ENCODE measurements around the gene LGALSL.
"Not testable (repeated sequence)": the region's sequence is repeated elsewhere in the genome, so short reads cannot be mapped to it uniquely, and the experiment has no call there.

The LGALSL gene

DNA sequence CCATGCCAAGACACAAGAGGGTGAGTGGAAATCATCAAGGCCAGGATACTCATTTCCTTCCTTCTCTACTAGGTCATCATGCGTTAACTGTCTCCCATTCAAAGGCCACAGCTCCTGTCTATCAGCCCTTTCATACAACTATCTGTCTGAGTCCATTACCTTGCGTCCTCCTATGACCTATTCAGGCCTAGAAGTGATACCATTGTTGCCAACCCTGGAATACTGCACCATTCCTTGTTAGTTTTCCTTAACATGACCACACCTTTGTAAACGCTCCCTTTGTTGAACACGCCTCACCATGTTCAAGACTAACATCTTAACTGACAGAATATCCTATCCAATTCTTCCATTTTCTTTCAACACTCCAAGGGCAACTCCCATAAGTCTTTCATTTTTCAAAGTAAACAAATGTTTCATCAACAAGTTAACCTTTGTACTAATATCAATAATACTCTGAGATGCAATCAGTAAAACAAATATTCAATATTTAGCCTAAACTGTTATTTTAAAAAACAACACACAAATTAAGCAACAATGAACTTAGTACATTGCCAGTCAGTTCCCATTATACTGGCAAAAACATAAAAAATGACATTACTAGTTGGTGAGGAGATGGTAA is 19.8 kb upstream of the LGALSL start:
- no peak for DNase-seq (ENCODE audit: low read depth)
- TF ChIP-seq, protein P1, sequence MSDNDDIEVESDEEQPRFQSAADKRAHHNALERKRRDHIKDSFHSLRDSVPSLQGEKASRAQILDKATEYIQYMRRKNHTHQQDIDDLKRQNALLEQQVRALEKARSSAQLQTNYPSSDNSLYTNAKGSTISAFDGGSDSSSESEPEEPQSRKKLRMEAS (IDR thresholded peaks at IDR 0.05; ENCODE audit: low read depth, low read length) = no peak
- TF ChIP-seq, protein P2, sequence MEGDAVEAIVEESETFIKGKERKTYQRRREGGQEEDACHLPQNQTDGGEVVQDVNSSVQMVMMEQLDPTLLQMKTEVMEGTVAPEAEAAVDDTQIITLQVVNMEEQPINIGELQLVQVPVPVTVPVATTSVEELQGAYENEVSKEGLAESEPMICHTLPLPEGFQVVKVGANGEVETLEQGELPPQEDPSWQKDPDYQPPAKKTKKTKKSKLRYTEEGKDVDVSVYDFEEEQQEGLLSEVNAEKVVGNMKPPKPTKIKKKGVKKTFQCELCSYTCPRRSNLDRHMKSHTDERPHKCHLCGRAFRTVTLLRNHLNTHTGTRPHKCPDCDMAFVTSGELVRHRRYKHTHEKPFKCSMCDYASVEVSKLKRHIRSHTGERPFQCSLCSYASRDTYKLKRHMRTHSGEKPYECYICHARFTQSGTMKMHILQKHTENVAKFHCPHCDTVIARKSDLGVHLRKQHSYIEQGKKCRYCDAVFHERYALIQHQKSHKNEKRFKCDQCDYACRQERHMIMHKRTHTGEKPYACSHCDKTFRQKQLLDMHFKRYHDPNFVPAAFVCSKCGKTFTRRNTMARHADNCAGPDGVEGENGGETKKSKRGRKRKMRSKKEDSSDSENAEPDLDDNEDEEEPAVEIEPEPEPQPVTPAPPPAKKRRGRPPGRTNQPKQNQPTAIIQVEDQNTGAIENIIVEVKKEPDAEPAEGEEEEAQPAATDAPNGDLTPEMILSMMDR (IDR thresholded peaks at IDR 0.05; ENCODE audit: low read depth, low read length) = no peak
- TF ChIP-seq MYC (IDR thresholded peaks at IDR 0.05; ENCODE audit: low read depth, low read length) (no peak), POLR2A (IDR thresholded peaks at IDR 0.05; ENCODE audit: extremely low read depth, insufficient read length) (no peak)
- no peak overlapping the region for H3K4me3 ChIP-seq (ENCODE audit: low read depth, low read length)

- DNase-seq (ENCODE audit: low read depth) = no peak
- TF ChIP-seq, protein P1 (IDR thresholded peaks at IDR 0.05; ENCODE audit: low read depth, low read length) = no peak
- TF ChIP-seq, protein P2 (IDR thresholded peaks at IDR 0.05; ENCODE audit: low read depth, low read length) = no peak
- no peak for TF ChIP-seq POLR2A (IDR thresholded peaks at IDR 0.05; ENCODE audit: extremely low read depth, insufficient read length)
- TF ChIP-seq MYC (IDR thresholded peaks at IDR 0.05; ENCODE audit: low read depth, low read length) = no peak
- H3K4me3 ChIP-seq (ENCODE audit: low read depth, low read length) = no peak overlapping the region
Observed at GRCh38 chr2:64437883-64438282, 16.1 kb upstream of the LGALSL start.

DNA sequence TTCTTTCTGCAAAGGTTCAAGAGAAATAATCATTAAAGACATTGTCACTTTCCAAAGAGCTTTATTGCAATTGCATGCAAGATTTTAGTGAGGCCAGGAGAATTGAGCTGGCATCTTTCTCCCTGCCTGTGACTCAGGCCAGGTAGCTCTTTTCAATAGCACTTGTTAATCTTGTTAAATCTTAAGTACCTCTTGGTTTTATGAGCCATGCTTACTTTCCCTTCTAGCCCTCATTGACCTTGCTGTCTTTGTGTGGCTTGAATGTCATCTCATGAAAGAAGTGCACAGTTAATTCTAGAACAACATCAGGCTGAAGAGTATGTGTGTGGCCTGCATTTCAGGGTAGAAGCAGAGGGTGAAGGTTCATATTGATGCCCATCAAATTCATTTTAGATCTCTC is 14.8 kb upstream of the LGALSL start:
- no peak for DNase-seq (ENCODE audit: low read depth)
- no peak overlapping the region for H3K4me3 ChIP-seq (ENCODE audit: low read depth, low read length)
- TF ChIP-seq POLR2A (IDR thresholded peaks at IDR 0.05; ENCODE audit: extremely low read depth, insufficient read length) = no peak
- TF ChIP-seq, protein P1 (IDR thresholded peaks at IDR 0.05; ENCODE audit: low read depth, low read length) = no peak
- TF ChIP-seq MYC (IDR thresholded peaks at IDR 0.05; ENCODE audit: low read depth, low read length) = no peak

DNA sequence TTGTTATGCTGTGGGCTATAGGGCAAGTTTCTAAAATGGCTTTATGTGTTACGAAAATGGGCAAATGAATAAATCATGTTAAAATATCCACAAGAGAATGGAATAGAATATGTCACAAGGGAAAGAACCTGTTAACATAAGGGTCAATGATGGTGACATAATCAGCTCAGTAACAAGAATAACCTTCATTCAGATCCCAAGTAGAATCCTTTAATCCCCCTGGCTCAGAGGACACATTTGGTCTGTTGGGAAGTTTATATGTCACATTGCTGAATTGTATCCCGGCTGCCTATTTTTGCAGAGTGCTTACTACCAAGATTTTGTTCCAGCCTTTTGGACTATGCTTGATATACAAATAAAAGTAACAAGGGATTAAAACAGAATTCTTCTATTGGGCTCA is 13.1 kb upstream of the LGALSL start:
- no peak for DNase-seq (ENCODE audit: low read depth)

DNA sequence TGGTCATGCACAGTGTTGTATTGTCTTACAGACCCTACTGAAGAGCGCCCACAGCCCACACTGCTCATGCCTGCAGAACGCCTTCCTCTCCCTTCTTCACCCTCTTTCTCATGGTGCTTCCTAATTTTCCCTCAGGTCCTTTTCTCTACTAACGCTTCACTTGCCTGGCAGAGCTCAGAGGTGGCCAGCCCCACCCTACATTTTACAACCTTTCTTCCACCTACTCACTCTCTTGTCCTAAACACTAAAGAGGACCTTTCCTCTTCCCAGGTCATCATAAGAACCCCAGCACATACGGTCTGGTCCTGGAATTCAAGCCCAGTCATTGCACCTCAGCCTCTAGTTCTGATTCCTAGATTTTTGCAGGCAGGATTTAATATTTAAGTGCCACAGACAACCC is 11.7 kb upstream of the LGALSL start:
- H3K4me3 ChIP-seq (ENCODE audit: low read depth, low read length) = no peak overlapping the region
- no peak for DNase-seq (ENCODE audit: low read depth)
- no peak for TF ChIP-seq MYC (IDR thresholded peaks at IDR 0.05; ENCODE audit: low read depth, low read length)
- TF ChIP-seq, protein P1 (IDR thresholded peaks at IDR 0.05; ENCODE audit: low read depth, low read length) = no peak
- TF ChIP-seq POLR2A (IDR thresholded peaks at IDR 0.05; ENCODE audit: extremely low read depth, insufficient read length) = no peak
- TF ChIP-seq, protein P2 (IDR thresholded peaks at IDR 0.05; ENCODE audit: low read depth, low read length) = no peak

More for the DNA sequence above, 13.1 kb upstream of the LGALSL start:
- TF ChIP-seq MYC (IDR thresholded peaks at IDR 0.05; ENCODE audit: low read depth, low read length) = no peak
- TF ChIP-seq, protein P2 (IDR thresholded peaks at IDR 0.05; ENCODE audit: low read depth, low read length) = no peak
- TF ChIP-seq POLR2A (IDR thresholded peaks at IDR 0.05; ENCODE audit: extremely low read depth, insufficient read length) = no peak
- TF ChIP-seq, protein P1 (IDR thresholded peaks at IDR 0.05; ENCODE audit: low read depth, low read length) = no peak
- H3K4me3 ChIP-seq (ENCODE audit: low read depth, low read length) = no peak overlapping the region

DNA sequence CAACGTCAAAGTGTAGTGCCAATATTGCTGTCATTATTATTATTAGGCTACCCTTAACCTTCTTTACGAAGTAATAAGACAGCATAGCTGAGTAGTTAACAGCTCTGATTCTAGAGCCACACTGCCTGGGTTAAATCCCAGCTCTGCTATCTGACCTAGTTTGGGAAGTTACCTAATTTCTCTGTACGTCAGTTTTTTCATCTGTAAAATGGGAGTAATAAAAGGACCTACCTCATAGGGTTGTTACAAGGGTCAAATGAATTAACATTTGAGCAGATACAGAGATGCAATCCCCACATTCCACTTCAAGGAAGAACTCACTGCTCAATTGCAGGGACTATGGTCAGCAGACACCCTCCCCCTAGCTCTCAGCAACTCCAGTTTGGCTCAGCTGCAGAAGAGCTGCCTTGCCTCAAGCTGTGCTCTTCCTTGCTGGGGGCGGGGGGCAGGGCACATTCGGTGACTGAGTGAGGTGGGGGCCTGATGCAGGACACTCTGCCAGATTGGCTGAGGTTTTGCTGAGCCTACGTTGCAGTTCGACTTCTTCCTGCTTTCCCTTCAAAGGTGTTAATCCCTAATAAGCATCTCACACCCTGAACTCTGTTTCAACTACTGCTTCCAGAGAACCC is 11.0 kb upstream of the LGALSL start:
- DNase-seq (ENCODE audit: low read depth) = no peak
- TF ChIP-seq POLR2A (IDR thresholded peaks at IDR 0.05; ENCODE audit: extremely low read depth, insufficient read length) (no peak), MYC (IDR thresholded peaks at IDR 0.05; ENCODE audit: low read depth, low read length) (no peak)
- TF ChIP-seq, protein P1 (IDR thresholded peaks at IDR 0.05; ENCODE audit: low read depth, low read length) = no peak
- TF ChIP-seq, protein P2 (IDR thresholded peaks at IDR 0.05; ENCODE audit: low read depth, low read length) = no peak
- no peak overlapping the region for H3K4me3 ChIP-seq (ENCODE audit: low read depth, low read length)

GRCh38 chr2:64445970-64446369 is 8.0 kb upstream of the LGALSL start:
- DNase-seq (ENCODE audit: low read depth); H3K4me3 ChIP-seq (ENCODE audit: low read depth, low read length): not testable (repeated sequence)

Data from NB4 (cell line).